NCI-H187 treated with DMSO at 0.1 percent for 48 hours (cell line): ENCODE data around the gene AMER1.
"Not testable (repeated sequence)": the region's sequence is repeated elsewhere in the genome, so short reads cannot be mapped to it uniquely, and the experiment has no call there.

ENCODE experiments used
- DNase-seq: peaks from one replicate; lab custom pipeline; 2025; lab: John Stamatoyannopoulos, UW

AMER1 gene

DNA sequence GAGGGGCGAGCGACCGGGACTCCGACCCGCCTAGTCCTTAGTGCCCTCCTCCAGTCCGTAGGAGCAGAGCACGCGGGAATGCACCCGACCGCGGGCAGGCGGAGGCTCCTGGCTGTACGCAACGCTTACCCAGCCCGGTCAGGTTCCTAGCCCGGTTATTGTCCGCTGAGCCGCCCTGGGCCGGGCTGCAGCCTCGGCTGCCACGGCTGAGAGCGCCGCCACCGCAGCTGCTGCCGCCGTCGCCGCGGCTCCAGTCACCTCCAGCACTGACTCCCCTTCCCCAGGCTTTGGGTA is at the start of gene AMER1:
Gene AMER1, minus strand, starts transcription at position 268 of the 294 bp plus-strand sequence. CDS start 12,422 bp downstream, outside the sequence.
- no peak for DNase-seq

DNA sequence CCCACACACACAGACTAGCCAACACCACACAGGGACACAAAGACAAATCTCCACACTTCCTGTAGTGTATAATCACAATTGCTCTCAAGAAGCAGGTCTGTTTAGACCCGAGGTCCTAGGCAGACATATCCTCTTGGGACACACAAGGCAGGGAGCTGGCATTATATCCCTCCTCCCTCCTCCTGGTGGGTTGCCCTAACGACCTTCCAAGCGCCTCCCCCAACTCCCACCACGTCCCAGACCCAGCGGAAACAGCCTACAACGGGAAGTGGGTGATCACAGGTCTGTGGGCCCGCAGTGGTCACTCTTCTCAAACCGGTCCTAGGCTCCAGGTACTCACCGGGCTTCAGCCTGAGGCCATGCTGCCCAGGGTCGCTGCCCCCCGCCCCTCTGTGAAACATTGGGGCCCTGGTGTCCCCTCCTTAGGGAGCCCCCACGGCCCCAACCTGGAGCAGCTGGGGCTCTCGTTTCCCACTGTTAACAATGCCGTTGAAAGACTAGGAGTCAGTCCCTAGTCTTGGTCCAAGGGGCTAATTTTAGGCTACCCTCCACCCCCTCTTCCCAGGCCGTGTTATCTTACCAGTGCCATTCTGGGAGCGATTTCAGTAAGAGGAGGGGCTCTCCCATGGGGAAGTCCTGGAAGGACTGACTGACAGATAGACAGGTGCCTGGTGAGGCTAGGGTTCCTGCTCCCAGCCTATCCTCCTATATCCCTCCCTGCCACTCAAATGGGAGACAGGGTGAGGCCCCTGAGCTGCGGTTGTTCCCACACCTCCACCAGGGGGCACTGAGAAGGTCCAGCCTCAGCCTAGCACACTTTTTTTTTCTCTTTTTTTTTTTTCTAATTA is 24.8 kb upstream of the AMER1 start, which contains the start of gene ASB12:
Gene ASB12, minus strand, starts transcription at position 485 of the 848 bp plus-strand sequence. CDS start 4,957 bp downstream, outside the sequence.
- DNase-seq = no peak

DNA sequence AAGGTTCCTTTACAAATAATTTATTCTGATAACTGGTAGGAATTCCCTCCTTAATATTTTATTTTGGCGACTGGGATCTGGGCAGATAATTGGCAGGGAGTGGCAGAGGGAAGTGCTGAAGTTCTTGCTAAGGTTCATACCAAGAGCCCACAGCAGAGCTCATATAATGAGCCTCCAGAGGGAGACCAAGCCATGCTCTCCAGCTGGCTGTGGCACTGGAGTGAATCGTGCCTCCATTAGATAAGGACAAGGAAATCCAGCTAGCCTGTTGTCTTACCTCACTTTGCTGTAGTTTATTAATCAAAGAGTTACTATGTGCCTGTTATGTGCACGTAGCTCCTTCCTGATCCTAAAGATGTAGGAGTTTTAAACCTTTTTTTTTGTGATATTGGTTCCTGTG is 23.6 kb upstream of the AMER1 start:
- DNase-seq = no peak

DNA sequence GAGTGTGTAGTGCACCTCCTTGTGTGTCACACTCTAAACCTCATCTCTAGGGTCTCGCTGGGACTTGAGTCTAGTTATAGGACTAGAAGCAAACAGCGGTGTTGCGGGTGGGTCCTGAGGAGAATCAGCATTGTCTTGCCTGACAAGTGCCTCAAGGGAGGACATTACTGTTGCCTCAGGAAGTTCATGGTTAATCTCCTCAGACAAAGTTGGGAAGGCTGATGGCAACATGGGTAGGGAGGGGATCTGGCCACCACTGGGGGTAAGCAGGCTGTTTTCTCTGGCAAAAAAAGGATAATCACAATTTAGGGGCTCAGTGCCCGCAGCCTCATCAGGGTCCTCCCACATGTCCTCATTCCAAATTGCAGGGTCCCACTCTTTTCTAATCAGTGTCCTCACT is 12.5 kb upstream of the AMER1 start:
- DNase-seq = no peak

DNA sequence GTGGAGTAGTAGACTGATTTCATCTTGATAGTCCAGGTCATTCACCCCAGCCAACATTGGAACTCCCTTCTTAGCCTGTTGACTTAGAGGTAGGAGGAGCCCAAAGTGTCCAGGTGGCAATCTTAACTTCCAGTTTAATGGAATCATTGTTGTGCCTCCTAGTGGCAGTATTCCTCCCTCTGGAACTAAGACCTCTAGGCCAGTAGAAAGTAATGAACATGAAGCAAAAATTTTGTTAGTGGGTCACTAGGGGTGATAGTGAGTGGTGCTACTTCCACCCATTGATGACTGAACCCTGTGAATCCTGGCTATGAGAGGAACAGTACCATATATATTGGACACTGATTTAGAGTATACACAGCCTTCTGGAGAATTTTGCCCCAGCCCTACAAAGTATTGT is 8.5 kb upstream of the AMER1 start:
- DNase-seq = not testable (repeated sequence)

DNA sequence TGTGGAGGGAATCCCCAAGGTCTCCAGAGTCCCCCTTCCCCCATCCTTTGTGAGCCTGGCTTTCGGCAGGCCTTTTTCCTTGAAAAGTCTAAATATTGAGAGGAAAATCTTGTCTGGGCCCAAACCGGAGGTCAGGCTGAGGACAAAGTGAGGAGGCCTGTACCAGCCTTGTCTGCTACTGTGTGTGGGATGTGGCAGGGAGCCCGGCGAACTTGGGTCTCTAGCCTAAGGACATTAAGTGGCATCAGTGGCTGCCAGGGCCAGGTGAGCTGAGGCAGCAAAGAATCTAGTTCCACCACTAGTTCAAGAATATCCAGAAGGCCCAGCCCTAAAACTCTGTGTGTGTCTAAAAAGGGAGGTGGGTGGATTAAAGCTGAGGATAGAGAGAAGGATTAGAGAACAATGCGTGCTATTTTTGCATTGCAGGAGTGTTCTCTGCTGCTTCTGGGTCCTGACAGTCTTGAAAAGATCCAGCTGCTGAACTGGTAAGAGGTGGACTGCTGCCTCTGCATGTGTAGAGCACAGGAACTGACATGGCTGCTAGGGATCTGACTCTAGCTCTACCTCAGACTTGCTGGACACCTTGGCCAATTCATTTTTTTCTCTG is 1.2 kb upstream of the AMER1 start:
- DNase-seq = no peak

DNA sequence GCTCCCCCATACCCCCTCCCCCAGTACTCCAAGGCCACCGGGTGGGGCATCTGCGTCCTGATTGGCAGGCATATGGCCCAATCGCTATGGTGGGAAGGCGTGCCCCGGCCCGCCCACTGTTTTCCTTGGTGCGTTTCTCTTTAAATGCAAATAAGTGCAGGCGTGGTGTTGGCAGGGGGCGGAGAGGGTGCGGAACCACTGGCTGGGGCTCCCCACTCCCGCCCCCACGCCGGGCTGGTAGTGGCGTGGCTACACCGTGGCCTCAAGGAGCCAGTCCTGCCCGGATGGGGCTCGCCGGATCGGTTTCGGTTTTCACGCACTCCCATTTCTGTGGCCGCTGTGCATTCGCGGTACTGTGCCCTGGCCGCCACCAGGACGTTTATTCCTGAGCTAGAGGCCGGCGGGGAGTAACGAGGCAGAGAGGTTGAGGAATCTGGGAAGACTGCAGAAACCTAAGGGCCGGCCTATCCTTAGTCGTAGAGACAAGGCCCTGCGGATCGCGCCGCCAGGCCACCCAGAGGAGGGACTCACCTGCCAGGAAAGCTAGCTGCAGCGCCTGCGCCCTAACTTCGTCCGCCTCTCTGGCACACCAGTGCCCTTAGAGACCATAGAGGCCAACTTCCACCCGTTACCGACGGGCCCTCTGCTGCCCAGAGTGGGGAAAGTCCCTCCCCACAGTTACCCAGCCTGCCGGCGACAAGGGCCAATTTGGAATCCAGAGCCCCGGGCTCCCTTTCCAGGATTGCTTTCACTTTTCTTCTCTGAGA is 410 bp upstream of the AMER1 start:
- peak; percentile 19 for DNase-seq

DNA sequence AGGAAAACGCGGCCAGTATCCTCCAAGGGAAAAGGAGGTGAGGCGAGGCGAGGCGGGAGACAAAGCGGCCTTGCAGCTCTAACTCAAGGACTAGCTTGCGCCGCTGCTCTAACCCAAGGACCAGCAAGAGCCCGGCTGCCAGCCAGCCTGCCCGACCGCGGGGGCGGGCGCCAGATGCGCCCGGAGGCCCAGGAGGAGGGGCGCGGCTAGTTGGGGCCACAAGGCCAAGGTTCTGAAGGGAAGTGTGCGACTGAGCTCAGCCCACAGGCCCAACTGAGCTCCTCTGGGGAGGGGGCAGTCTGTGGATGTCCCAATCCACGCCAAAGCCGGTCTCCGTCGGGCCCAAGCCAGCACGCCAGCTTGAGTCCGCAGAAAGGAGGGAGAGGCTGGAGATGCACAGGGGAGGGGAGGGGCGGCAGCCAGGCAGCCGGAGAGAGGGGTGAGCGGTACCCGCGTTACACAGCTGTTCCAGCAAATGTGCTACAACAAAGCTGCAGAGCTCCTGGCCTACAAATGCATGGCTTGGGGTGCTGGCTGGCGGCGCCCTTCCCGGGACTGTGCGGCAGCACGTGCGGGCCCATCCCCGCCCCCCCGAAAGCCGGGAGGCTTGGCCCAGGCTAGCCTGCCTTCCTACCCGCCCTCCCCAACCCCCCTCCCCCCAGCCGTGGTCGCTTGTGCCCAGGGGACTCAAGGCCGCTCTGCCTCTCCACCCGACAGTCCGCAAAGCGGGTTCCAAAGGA is 637 bp downstream of the AMER1 start:
- DNase-seq = no peak

DNA sequence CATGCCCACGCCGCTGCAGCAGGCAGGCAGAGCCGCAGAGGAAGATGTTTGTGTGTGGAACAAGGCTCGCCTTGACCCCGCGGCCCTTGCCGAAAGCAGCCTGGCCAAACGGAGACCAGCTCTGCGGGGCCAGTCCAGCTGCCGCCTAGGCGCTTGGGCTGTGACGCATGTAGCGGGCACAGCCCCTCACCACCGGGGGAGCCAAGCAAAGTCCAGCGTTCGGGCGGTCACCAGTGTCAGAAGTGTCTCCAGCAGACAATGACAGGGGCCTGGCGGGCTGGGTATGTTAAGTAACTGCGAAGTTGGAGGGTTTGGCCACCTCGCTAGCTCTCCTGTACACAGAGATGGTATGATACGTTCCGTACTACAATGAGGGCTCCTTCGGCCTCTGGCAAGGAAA is 1.3 kb downstream of the AMER1 start:
- DNase-seq = no peak

DNA sequence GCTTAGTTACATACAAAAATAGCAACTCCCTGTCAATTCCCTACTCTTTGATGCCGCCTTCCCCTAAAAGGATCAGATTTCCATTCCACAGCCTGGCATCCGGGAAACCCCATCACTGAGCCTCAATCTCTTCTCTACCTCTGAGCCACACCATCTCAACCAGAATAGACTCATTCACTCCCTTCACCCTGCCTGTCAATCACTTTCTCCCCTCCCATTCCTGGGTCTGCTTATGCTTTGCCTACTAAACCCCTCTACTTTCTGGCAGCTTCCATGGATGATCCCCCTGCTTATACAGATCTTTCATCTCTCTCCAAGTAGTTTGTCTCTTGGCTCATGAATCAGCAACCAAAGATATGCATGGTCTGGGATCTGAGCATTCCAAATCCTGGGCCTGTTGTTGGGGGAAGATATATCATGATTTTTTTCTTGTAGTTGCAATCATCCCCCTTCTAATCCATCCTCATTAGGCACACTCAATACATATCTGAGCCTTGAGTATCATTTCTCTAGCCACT is 2.6 kb downstream of the AMER1 start:
- no peak for DNase-seq

DNA sequence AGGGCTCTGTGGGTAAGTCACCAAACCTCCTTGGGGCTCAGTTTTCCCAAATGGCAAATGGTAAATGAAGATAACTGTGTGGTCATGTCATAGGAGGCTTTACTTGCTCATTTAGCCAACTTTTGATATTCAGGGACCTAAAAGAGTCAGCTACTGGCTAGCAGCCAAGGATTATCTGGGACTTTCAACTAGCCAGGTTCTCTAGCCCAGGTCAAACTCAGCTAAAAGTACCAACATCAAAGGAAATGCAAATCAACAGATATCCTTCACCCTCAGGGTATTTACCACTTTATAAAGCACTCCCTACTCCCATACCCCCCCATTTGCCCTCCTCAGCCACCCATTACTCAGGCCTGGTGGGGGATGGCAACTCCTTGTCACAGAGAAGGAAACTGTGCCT is 7.5 kb downstream of the AMER1 start:
- no peak for DNase-seq

DNA sequence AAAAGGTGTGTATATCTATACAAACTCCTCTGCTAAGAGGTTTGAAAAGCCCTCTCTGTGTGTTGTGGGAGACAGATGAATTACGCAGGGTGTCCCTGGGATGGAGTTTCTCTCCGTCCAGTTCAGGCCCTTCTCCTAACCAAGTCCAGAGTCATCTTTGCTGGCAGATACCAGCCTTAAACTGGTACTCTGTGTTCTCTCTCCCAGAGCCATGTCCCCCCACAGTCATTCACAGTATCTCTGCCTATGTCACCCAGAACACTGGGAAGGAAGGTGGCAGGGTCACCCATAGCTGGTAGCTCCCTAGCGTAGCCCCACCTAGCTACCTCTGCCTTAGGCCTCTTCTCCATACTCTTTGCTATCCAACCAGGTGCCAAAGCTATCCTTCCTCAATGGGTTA is 8.9 kb downstream of the AMER1 start:
- no peak for DNase-seq

DNA sequence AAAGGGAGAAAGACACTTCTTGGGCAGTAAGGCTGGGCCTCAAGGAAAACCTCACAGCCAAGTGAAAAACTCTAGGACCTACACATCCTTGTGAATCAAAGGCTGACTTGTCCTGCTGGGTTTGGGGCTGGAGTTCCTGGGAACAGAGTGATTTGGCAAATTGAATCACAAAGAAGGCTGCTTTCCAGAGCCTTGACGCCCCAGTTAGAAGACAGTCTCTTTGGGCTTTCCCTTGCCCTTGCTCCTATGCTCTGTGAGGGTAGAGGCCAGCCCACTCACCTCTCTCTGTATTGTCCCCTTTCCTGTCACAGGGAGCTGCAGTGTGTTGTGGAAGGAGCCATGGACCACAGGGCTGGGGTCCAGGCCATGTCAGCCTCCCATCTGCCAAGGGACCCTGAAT is 9.6 kb downstream of the AMER1 start:
- no peak for DNase-seq

DNA sequence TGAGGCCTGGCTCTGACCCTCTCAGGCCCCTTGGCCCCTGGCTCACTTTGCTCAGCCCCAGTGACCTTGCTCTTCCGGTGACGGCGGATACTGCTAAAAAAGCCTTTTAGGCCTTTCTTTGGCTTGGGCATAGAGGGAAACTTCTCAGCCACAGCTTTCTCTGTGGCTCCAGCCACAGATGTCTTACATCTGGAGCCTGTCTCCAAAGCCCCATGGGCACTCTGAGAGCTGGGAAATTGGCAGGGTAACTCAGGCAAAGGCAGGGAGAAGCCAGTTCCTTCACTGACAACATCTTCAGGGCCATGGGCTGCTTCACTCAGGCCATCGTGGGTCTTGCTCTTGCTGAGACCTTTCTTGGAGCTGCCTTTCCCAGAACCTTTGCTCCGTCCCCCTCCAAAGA is 12.8 kb downstream of the AMER1 start:
- no peak for DNase-seq

DNA sequence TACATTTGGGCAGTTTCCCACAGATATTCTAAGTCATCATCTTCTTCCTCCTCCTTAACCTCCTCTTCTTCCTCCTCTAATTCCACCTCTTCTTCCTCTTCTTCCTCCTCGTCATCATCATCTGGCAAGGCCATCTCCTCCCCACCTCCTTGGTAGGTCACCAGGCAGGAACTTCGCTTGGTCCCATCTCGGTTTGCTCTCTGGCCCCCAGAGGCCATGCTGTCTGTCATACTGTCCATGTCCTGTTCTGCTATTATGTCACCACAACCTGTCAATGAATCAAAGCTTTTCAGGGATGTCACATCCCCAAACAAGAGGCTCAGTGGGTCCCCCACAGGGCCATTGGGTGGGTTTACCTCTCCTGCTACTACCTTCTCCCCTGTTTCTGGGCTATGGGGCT is 13.5 kb downstream of the AMER1 start:
- DNase-seq = no peak

DNA sequence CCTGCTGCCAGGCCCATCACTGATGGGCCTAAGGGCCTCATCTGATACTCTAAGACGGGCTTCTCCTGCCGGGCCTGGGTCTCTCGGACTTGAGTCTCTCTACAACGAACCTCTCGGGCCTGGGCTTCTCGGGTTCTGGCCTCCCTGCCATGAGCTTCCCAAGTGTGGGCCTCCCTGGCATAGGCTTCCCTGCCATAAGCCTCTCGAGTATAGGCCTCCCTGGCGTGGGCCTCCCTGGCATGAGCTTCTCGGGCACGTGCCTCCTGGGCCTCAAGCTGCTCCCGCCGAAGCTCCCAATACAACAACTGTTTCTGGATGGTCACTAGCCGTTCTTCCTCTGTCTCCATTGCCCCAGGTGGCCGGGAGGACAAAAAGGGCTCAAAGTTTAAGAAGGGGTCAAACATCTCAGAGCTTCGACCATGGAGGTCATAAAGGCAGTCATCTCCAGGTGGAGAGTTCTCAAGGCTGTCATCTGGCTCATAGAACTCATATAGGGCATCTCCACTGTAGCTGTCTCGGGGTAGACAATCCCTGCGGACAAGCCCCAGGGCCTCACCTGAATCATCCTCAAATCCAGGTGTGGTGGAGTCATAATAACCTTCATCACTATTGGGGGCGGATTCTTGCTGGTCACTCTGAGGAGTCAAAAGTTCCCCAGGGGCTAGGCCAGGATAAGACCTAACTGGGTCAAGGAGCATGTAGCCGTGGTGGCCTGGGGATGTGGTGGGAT is 14.1 kb downstream of the AMER1 start:
- no peak for DNase-seq

DNA sequence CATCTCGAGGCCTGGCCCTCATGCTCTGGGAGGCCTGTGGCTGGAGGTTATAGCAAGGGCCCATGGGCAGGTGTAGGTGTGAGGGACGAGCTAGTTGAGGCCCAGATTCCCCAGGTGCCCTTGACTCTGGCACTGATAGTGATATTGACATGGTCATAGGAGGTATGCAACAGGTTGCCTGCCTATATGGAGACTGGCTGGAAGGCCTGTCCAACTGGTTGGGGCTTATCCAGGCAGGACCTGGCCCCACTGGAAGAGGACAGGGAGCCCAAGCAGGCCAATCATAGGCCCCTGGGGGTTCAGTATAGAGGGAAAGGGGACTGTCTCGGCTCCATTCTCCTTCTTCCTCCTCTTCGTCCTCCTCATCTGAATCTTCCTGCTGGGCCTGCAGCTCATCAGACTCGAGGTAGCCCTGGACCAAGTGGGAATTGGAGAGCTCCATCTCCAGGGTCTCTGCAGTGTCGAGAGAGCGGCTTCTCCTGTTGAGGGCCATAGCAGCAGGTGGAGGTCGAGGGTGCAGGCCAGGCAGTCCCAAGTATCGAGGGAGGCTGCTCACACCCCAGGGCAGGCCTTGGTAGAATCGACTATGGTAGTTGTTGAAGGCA is 15.3 kb downstream of the AMER1 start:
- no peak for DNase-seq

DNA sequence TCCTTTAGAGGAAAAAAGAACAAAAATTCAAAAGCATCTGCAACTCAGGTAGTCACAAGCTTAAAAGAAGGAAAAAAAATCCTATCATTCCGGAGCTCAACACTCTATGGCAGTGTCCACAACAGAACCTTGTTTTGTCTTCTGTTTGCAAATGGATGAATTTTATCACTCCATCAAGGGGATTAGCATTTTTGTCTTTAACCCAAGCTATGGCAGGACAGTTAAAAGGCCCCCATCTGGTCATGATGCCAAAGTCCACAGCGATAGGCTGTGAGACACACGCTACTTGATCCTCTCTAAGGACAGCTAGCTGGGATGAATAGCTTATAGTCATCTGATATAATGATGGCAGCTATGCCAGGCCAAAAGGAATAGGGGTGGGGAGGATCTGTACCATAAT is 16.6 kb downstream of the AMER1 start:
- DNase-seq = no peak

DNA sequence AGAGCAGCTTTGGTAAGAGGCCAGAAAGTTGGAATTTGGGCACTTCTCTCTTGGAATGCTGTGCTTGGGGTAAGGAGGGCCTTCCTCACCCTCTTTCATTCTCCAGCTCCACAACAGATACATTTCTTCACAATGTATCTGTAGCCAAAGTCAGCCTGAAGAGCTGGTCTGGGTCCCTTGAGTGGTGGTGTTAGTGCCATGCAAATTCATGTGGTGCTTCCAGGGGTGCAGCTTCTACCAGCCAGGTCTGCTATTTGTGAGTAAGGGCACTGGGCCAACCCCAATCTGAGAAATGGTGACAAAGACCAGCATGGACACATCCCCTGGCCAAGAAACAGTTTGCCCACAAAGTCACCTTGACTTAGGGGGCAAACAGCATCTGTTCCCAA is 17.8 kb downstream of the AMER1 start:
- no peak for DNase-seq

DNA sequence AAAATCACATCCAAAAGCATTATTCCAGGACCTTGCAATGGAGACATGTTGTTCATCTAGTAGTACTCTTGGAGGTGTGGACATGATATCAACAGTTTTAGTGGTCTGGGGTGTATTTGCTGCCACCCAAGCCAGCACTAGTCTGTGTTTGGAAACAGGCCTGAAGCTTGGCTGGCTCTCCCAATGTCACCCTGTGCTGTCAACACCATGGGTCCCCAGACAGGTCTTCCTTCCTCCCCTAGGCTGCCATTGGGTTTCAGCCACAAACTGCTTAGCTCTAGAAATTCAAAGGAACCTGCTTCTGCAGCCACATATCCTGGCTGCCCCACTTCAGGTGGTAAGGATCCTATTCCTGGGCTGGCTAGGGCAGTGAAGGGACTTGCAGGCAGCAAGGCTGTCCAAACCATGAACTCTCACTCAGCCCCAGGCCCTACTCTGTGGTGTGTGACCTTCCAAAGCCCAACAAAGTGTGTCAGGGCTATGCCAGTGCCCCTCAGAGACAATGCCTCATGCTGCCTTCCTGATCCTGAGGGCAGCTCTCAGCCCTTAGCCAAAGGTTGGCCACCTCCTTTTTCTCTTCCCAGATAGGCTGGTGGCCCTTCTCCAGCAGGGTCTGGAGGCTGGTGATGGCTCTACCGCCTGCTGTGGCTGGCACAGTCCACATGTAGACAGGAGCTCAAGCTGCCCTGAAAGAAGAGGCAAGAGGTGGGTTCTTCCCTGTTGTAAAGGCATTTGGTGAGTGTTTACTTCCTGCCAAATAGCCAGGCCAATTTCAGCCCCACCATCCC is 18.3 kb downstream of the AMER1 start:
- DNase-seq = no peak
